GM12878 (cell line): ENCODE measurements around the gene ASCC3. TPM values are rescaled to one million over a fixed set of nuclear protein-coding genes. Genes with fewer than 3 reads are reported as not detected.
A peak's percentile ranks its signal among the peaks of the same experiment; 100 is the strongest.

Source experiments
- ATAC-seq: fragments of 200-7000 bp; cut with Tn5 transposase; 3 replicates; pipeline ENCODE4 v1.9.1; 2020; ENCODE audit warnings: mild to moderate bottlenecking, moderate library complexity
- BruUV-seq: library from RNA; stranded (reverse); fragments of 400-500 nt; replicated peaks from 2 replicates; lab custom pipeline; 2021; lab: Mats Ljungman, UMichigan
- CTCF ChIA-PET: fragments of 300-600 bp; sonication (Branson Sonifier 250); formaldehyde crosslinking; extraction: SDS; loops from one replicate; lab custom pipeline; 2021; ENCODE audit warnings: inconsistent platforms; lab: Yijun Ruan, JAX
- POLR2A ChIA-PET: fragments of 350-600 bp; formaldehyde crosslinking; extraction: SDS; loops from one replicate; lab custom pipeline; 2021; ENCODE audit warnings: inconsistent platforms; lab: Charles Lee
- RAD21 ChIA-PET: fragments of 300-600 bp; sonication (Branson Sonifier 250); formaldehyde crosslinking; loops from one replicate; lab custom pipeline; 2023; ENCODE audit warnings: antibody characterized with exemption; ENCODE audit not compliant: unreplicated experiment; lab: Charles Lee
- SMC1A ChIA-PET: fragments of 300-600 bp; sonication (Branson Sonifier 250); formaldehyde crosslinking; loops from one replicate; lab custom pipeline; 2023; ENCODE audit not compliant: unreplicated experiment, uncharacterized antibody; lab: Charles Lee
- DNase-seq: peaks from one replicate; pipeline ENCODE4 v3.0.0-alpha.2; 2011; ENCODE audit warnings: low read depth, low spot score
- FAIRE-seq: peaks from 3 replicates; lab custom pipeline; 2011; peaks lifted over from hg19 to GRCh38; lab: Jason Lieb, UNC
- H2AFZ ChIP-seq: 2 replicates; pipeline ENCODE4 v1.6.0; 2011; ENCODE audit warnings: low read depth, low read length, control low read depth; ENCODE audit not compliant: control insufficient read depth
- H3K27ac ChIP-seq: 2 replicates; pipeline ENCODE4 v1.5.1; 2011; ENCODE audit warnings: control low read depth; ENCODE audit not compliant: control insufficient read depth, insufficient read depth
- H3K27me3 ChIP-seq, 2 experiments: replicated peaks in 1 of 2; 2 replicates each; pipeline versions ENCODE4 v1.6.0 to v1.6.1; 2011; ENCODE audit warnings: low read length in 1 of 2; ENCODE audit not compliant: control insufficient read depth in 2 of 2, insufficient read depth in 2 of 2
- H3K36me3 ChIP-seq, 2 experiments: 2 replicates each; pipeline ENCODE4 v1.5.1; 2011; ENCODE audit warnings: low read length in 1 of 2; ENCODE audit not compliant: control insufficient read depth in 2 of 2, insufficient read depth in 2 of 2
- H3K4me1 ChIP-seq: 2 replicates; pipeline ENCODE4 v1.6.1; 2011; ENCODE audit warnings: mild to moderate bottlenecking, low read length, moderate library complexity, mixed read lengths; ENCODE audit not compliant: control insufficient read depth, insufficient read depth
- H3K4me2 ChIP-seq: 2 replicates; pipeline ENCODE4 v1.6.0; 2011; ENCODE audit warnings: control low read depth; ENCODE audit not compliant: control insufficient read depth, insufficient read depth
- H3K4me3 ChIP-seq: fragments of 200-600 bp; sonication (generic); 2 replicates; pipeline ENCODE4 v1.5.1; 2016
- H3K79me2 ChIP-seq: 2 replicates; pipeline ENCODE4 v1.6.0; 2011; ENCODE audit warnings: low read length; ENCODE audit not compliant: control insufficient read depth, insufficient read depth
- H3K9ac ChIP-seq: 2 replicates; pipeline ENCODE4 v1.8.0; 2011; ENCODE audit warnings: low read length, control low read depth, mixed read lengths; ENCODE audit not compliant: control insufficient read depth, insufficient read depth
- H3K9me3 ChIP-seq: replicated peaks from 3 replicates; pipeline ENCODE4 v1.5.1; 2011; ENCODE audit warnings: mild to moderate bottlenecking, low read length; ENCODE audit not compliant: control insufficient read depth, insufficient read depth
- H4K20me1 ChIP-seq: 2 replicates; pipeline ENCODE4 v1.6.0; 2011; ENCODE audit not compliant: control insufficient read depth, insufficient read depth
- ASH2L ChIP-seq: fragments of 300-600, 200-600 bp; sonication (generic); IDR thresholded peaks from 2 replicates; pipeline ENCODE4 v1.6.1; 2017; ENCODE audit warnings: low read depth, mild to moderate bottlenecking, borderline replicate concordance
- ATF7 ChIP-seq: fragments of 450-650 bp; IDR thresholded peaks from 2 replicates; pipeline ENCODE4 v1.6.1; 2016; ENCODE audit warnings: low read depth, mild to moderate bottlenecking
- BACH1 ChIP-seq: fragments of 450-650 bp; IDR thresholded peaks from 2 replicates; pipeline ENCODE4 v1.6.1; 2017; ENCODE audit warnings: mild to moderate bottlenecking, borderline replicate concordance
- CREB1 ChIP-seq: IDR thresholded peaks from 2 replicates; pipeline ENCODE4 v1.6.1; 2012; ENCODE audit warnings: low read depth, mild to moderate bottlenecking, inconsistent platforms
- ETV6 ChIP-seq, 2 experiments: fragments of 450-650 bp in 1 of 2; IDR thresholded peaks in 1 of 2; conservative IDR thresholded peaks in 1 of 2; 2 replicates each; pipeline ENCODE4 v1.6.1; 2014; ENCODE audit warnings: antibody characterized with exemption in 1 of 2, borderline replicate concordance in 1 of 2, low read depth in 1 of 2, mild to moderate bottlenecking in 1 of 2, moderate library complexity in 1 of 2
- KLF5 ChIP-seq: fragments of 450-650 bp; IDR thresholded peaks from 2 replicates; pipeline ENCODE4 v1.6.1; 2014; ENCODE audit warnings: mild to moderate bottlenecking; ENCODE audit not compliant: partially characterized antibody
- MEF2B ChIP-seq: fragments of 450-650 bp; IDR thresholded peaks from 2 replicates; pipeline ENCODE4 v1.6.1; 2018; ENCODE audit warnings: mild to moderate bottlenecking, moderate library complexity; ENCODE audit not compliant: partially characterized antibody, poor library complexity, severe bottlenecking
- MTA2 ChIP-seq: fragments of 450-650 bp; IDR thresholded peaks from 2 replicates; pipeline ENCODE4 v1.6.1; 2016; ENCODE audit warnings: low read depth, mild to moderate bottlenecking, moderate library complexity
- NFYB ChIP-seq: IDR thresholded peaks from 2 replicates; pipeline ENCODE4 v1.6.1; 2011; ENCODE audit warnings: low read depth, mild to moderate bottlenecking, low read length, improper control_type of control experiment, moderate library complexity; ENCODE audit not compliant: insufficient read depth
- SMARCA5 ChIP-seq: fragments of 450-650 bp; IDR thresholded peaks from 2 replicates; pipeline ENCODE4 v1.6.1; 2017; ENCODE audit warnings: mild to moderate bottlenecking
- SUPT20H ChIP-seq: IDR thresholded peaks from 2 replicates; pipeline ENCODE4 v1.6.1; 2011; ENCODE audit warnings: low read depth, mild to moderate bottlenecking, low read length, moderate library complexity, borderline replicate concordance; ENCODE audit not compliant: control insufficient read depth
- USF1 ChIP-seq: IDR thresholded peaks from 2 replicates; pipeline ENCODE4 v1.6.1; 2011; ENCODE audit warnings: borderline replicate concordance, low read depth, mild to moderate bottlenecking, moderate library complexity, mixed read lengths, low read length; ENCODE audit not compliant: insufficient read depth; ENCODE audit errors: extremely low read length
- ZBED1 ChIP-seq: IDR thresholded peaks from 2 replicates; pipeline ENCODE4 v1.6.1; 2016; ENCODE audit warnings: borderline replicate concordance
- WGBS: methylation state at CpG from one replicate; pipeline ENCODE4 v1.1.6; 2016; ENCODE audit warnings: low lambda C conversion rate; ENCODE audit not compliant: insufficient replicate concordance, insufficient coverage; ENCODE audit errors: missing lambda C conversion rate; 5-methylcytosine and 5-hydroxymethylcytosine counted together
- in situ Hi-C: fragments of 300-500 bp; cut with MboI; formaldehyde crosslinking; loops from 9 replicates; pipeline ENCODE4 v1.14.3; 2018; ENCODE audit warnings: mixed read lengths
- intact Hi-C: fragments of 100-400 bp; cut with micrococcal nuclease; formaldehyde crosslinking; loops from one replicate; pipeline ENCODE4 v1.14.2; 2022; ENCODE audit not compliant: unreplicated experiment
- polyA plus RNA-seq, 11 experiments: library from polyadenylated mRNA; depleted of rRNA in 4 of 11; unstranded in 6 of 11; stranded (reverse) in 5 of 11; fragments of >200 nt; fragmentation: Nextera tagmentation in 4 of 11; fragmentation: Illumina TruSeq in 1 of 11; extraction: Ambion mirVana in 4 of 11; extraction: Trizol in 1 of 11; gene quantifications; 1 replicate in 1 of 11; 2 replicates in 10 of 11; pipeline versions ENCODE4 v1.2.1 to v1.2.3, GENCODE V29; 2011 to 2016; ENCODE audit warnings: inconsistent platforms in 2 of 11, missing spikeins in 2 of 11, low read depth in 1 of 11
- total RNA-seq, 4 experiments: library from RNA; depleted of rRNA in 3 of 4; stranded (reverse); fragments of >200 nt in 3 of 4; fragmentation: Illumina TruSeq in 1 of 4; extraction: Trizol in 1 of 4; gene quantifications; 2 replicates each; pipeline versions ENCODE4 v1.2.1 to v1.2.3, GENCODE V29; 2013 to 2021

Gene ASCC3
- total and polyA plus RNA-seq, 10 of the 15 experiments (the other 5 are each of a cell fraction or from before 2014, with no cell fraction given) = 19.9 to 76.2 (median 55.9) TPM

GRCh38 chr6:100627911-100628758, 253.0 kb downstream of the ASCC3 start:
- H3K27ac ChIP-seq = no peak overlapping the region
- no peak overlapping the region for H3K4me2 ChIP-seq
- ChIA-PET SMC1A (interaction anchor here (0.8 to 2.4 kb wide), 5 partner anchors 10 to 274 kb away, joined by 3 to 8 read pairs (median 3); no protein-coding TSS in a partner anchor), RAD21 (interaction anchor here (0.9 kb wide), 1 partner anchor 514 kb away, joined by 3 read pairs; no protein-coding TSS in a partner anchor), CTCF (interaction anchor here (1.1 to 1.8 kb wide), 4 partner anchors 9 to 1297 kb away, joined by 3 to 5 read pairs (median 4); no protein-coding TSS in a partner anchor), POLR2A (interaction anchor here (0.6 kb wide), 2 partner anchors 53 to 109 kb away, joined by 3 to 4 read pairs; no protein-coding TSS in a partner anchor)
- FAIRE-seq (no peak), DNase-seq (no peak), ATAC-seq (peak; percentile 27; the same call in 1 of the 3 replicates)
- no peaks in the 10 kb centered on the region for H4K20me1 ChIP-seq
- intact Hi-C loops = no loop called here
- H3K9me3 ChIP-seq = no peaks in the 10 kb centered on the region
- H3K9ac ChIP-seq = no peak overlapping the region
- no TSS peak for BruUV-seq
- no peak overlapping the region for H2AFZ ChIP-seq
- no peak overlapping the region for H3K4me3 ChIP-seq
- in situ Hi-C loops = no loop called here
- TF ChIP-seq MEF2B = peak; percentile 74
- TF ChIP-seq SMARCA5 = no peak
- no peak for TF ChIP-seq CREB1
- TF ChIP-seq MTA2 = 0 out of 2 replicates have a peak, but pooled peaks have one; percentile 13
- no peak for TF ChIP-seq BACH1
- TF ChIP-seq ZBED1 = no peak
- TF ChIP-seq USF1 = no peak
- no peak for TF ChIP-seq ETV6 (conservative IDR thresholded peaks at IDR 0.05 in 1 of 2, IDR thresholded peaks at IDR 0.05 in 1 of 2; ENCODE audit: borderline replicate concordance in 1 of 2, low read depth in 1 of 2)
- 0 out of 2 replicates have a peak, but pooled peaks have one; percentile 12 for TF ChIP-seq ATF7
- TF ChIP-seq SUPT20H = no peak
- no peak for TF ChIP-seq ASH2L
- TF ChIP-seq NFYB = no peak
- no peak for TF ChIP-seq KLF5
- WGBS = 86% methylated on average over 3 of the region's 3 CpGs
- H3K4me1 ChIP-seq = no peaks in the 10 kb centered on the region
- no peaks in the 10 kb centered on the region; a peak in 1 of 4 replicates for H3K36me3 ChIP-seq
- H3K79me2 ChIP-seq = no peaks in the 10 kb centered on the region
- H3K27me3 ChIP-seq = no peaks in the 10 kb centered on the region
